Peyer's patch (tissue), 4 donors: ENCODE measurements around the gene SLBP.

Source experiments
- CTCF ChIP-seq, 6 experiments: fragments of 450-650 bp in 4 of 6; fragments of 200-600 bp in 2 of 6; sonication (generic) in 1 of 6; IDR thresholded peaks; one replicate each; pipeline ENCODE4 v1.5.1; 2017 to 2019; ENCODE audit warnings: antibody characterized with exemption in 6 of 6, mild to moderate bottlenecking in 3 of 6, moderate library complexity in 1 of 6
- POLR2A ChIP-seq, 2 donors: fragments of 450-650 bp; IDR thresholded peaks; one replicate each; pipeline ENCODE4 v1.5.1; 2017; ENCODE audit warnings: antibody characterized with exemption in 2 of 2, mild to moderate bottlenecking in 2 of 2, moderate library complexity in 2 of 2

GRCh38 chr4:1748465-1748995, 36.4 kb upstream of the SLBP start:
- peak; percentile 34 to 80 (median 72) for TF ChIP-seq CTCF (IDR thresholded peaks at IDR 0.05)
- no peak for TF ChIP-seq POLR2A (IDR thresholded peaks at IDR 0.05)
